Measurements from ENCODE around the gene ERGIC2.

Gene ERGIC2

DNA sequence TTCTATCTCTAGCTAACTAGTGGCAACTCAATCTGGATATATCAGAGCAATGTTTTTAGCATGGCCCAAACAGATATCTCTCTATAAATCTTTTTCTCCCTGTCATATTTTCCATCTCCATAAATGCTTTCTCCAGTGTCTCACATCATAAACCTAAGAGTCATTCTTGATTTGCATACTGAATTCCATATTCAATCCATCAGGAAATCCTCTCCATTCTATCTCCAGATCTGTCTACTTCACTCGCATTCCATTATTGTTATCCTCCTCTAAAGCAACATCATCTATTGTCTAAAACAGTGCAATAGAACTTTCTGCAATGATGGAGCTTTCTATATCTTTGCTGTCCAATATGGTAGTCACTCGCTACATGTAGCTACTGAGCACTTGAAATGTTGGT, 45.5 kb upstream of the ERGIC2 start:
- in situ Hi-C loops (cut with MboI; ENCODE audit: low sequenced_read_pairs, unreplicated experiment) = no loop called here
- no peak for TF ChIP-seq CTCF (IDR thresholded peaks at IDR 0.05; ENCODE audit: borderline replicate concordance, control extremely low read depth, extremely low read depth, insufficient read depth, missing control alignments)
- DNase-seq (ENCODE audit: low spot score) = no peak

GRCh38 chr12:29425722-29426121, 44.8 kb upstream of the ERGIC2 start:
- no peak for TF ChIP-seq CTCF (IDR thresholded peaks at IDR 0.05; ENCODE audit: borderline replicate concordance, control extremely low read depth, extremely low read depth, insufficient read depth, missing control alignments)
- in situ Hi-C loops (cut with MboI; ENCODE audit: low sequenced_read_pairs, unreplicated experiment) = no loop called here
- no peak for DNase-seq (ENCODE audit: low spot score)

GRCh38 chr12:29416748-29417147, 35.8 kb upstream of the ERGIC2 start:
- in situ Hi-C loops (cut with MboI; ENCODE audit: low sequenced_read_pairs, unreplicated experiment) = no loop called here

DNA sequence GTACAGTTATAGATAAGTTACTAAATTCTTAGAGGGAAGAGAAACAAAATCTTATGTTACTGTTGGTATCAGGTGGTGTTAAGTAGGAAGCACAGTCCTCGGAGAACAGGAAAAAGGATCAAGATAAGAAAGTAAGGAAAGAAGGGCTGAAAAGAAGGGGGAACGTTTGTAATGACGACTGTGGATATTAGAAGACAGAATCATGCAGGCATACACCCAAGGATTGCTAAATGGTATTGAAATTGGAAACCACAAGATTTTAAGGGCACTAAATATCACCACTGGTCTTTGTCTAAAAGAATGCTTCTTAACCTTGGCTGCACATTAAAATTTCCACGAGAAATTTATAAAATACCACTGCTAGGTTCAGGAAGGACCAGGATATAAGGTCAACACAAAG, 34.1 kb upstream of the ERGIC2 start:
- DNase-seq (ENCODE audit: low spot score) = no peak
- in situ Hi-C loops (cut with MboI; ENCODE audit: low sequenced_read_pairs, unreplicated experiment) = no loop called here
- TF ChIP-seq CTCF (IDR thresholded peaks at IDR 0.05; ENCODE audit: borderline replicate concordance, control extremely low read depth, extremely low read depth, insufficient read depth, missing control alignments) = no peak

More at GRCh38 chr12:29416748-29417147, 35.8 kb upstream of the ERGIC2 start:
- TF ChIP-seq CTCF (IDR thresholded peaks at IDR 0.05; ENCODE audit: borderline replicate concordance, control extremely low read depth, extremely low read depth, insufficient read depth, missing control alignments) = no peak
- no peak for DNase-seq (ENCODE audit: low spot score)

DNA sequence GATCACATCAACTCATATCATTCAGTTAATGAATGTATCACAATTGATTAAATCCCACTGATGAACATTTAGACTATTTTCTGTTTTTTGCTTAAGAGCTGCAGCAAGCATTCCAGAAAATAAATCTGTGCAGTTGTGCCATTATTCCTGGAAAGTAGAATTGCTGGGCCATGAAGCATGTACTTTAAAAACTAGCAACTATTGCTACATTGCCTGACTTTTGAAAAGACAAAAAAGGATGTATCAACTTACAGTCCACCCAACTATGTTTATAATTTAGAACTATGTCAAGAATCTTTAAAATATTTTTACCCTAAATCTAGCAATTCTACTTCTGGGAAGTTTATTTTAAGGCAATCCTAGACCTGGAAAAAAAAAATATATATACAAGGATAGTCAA, 33.4 kb upstream of the ERGIC2 start:
- no peak for TF ChIP-seq CTCF (IDR thresholded peaks at IDR 0.05; ENCODE audit: borderline replicate concordance, control extremely low read depth, extremely low read depth, insufficient read depth, missing control alignments)
- DNase-seq (ENCODE audit: low spot score) = no peak
- in situ Hi-C loops (cut with MboI; ENCODE audit: low sequenced_read_pairs, unreplicated experiment) = no loop called here

DNA sequence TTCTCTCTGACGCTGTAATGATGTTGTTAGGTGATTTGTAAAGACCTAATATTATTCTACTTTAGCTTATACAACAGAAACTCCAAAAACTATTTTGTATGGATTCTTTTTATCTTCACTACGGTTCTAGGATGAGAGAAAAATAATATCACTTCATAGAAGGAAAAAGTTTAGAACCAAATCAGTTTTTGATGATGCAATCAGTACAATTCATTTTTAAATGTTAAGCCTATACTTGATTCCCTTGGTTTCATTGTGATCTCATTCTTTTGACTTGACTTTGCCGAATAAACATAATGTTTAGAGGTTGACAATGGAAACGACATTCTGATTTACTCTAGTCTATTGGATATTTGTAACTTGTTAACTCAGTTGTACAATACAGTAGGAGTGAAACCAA, 24.6 kb upstream of the ERGIC2 start:
- no peak for TF ChIP-seq CTCF (IDR thresholded peaks at IDR 0.05; ENCODE audit: borderline replicate concordance, control extremely low read depth, extremely low read depth, insufficient read depth, missing control alignments)
- in situ Hi-C loops (cut with MboI; ENCODE audit: low sequenced_read_pairs, unreplicated experiment) = no loop called here
- no peak for DNase-seq (ENCODE audit: low spot score)

GRCh38 chr12:29403991-29404390, 23.0 kb upstream of the ERGIC2 start:
- no peak for DNase-seq (ENCODE audit: low spot score)
- TF ChIP-seq CTCF (IDR thresholded peaks at IDR 0.05; ENCODE audit: borderline replicate concordance, control extremely low read depth, extremely low read depth, insufficient read depth, missing control alignments) = no peak
- in situ Hi-C loops (cut with MboI; ENCODE audit: low sequenced_read_pairs, unreplicated experiment) = no loop called here

Data from GM13976 (cell line).